Stimulated activated CD4-positive, alpha-beta T cell treated with anti-CD3 and anti-CD28 coated beads, TNF-alpha, amount 100 ng/mL, for 48 hours (primary cell): Measurements from ENCODE around the gene DMD.
"Not testable (repeated sequence)": the region's sequence is repeated elsewhere in the genome, so short reads cannot be mapped to it uniquely, and the experiment has no call there.

Source experiments
- DNase-seq, 3 donors: peaks; one replicate each; pipeline ENCODE4 v3.0.0-alpha.2; 2020; ENCODE audit warnings: low read depth in 3 of 3

The DMD gene

DNA sequence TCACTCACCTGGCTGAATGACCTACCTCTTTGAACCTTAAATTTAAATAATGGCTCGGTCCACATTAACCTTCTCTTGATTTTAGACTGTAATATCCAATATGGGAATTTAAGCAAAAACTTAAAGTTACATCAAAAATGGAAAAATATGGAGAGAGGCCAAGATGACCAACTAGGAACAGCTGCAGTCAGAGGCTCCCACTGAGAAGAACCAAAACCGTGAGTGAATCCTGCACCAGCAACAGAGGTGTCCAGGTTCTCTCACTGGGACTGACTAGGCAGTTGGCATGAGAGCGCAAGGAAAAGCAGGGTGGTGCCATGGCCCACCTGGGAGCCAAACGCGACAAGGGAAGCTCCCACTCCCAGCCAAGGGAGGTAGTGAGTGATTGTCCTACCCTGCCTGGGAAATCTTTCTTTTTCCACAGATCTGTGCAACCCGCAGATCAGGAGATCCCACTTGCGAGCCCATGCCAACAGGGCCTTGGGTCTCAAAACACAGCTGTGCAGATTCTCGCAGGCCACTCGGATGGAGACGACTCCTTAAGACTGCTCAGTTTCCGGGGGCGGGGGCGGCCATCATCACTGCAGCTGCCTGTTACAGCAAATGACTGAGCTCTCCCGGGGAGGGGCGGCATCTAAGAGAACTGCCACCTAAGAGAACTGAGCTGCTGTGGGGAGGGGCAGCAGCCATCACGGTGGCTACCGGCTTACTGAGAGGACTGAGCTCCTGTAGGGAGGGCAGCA lies 343.4 kb downstream of the DMD start:
- DNase-seq: no peak

DNA sequence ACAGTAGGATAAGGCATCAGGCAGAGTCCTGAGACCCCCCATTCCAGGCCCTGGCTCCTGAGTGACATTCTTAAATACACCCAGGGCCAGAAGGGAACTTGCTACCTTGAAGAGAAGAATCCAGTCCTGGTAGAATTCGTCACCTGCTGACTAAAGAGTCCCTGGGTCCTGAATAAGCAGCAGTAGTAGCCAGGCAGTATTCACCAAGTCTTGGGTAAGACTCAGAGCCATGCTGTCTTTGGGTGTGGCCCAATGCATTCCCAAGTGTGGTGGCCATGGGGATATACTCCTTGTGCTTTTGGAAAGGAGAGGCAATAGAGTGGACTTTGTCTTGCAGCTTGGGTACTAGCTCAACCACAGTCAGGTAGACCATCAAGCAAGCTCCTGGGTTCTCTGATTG lies 359.1 kb downstream of the DMD start:
- no peak for DNase-seq

DNA sequence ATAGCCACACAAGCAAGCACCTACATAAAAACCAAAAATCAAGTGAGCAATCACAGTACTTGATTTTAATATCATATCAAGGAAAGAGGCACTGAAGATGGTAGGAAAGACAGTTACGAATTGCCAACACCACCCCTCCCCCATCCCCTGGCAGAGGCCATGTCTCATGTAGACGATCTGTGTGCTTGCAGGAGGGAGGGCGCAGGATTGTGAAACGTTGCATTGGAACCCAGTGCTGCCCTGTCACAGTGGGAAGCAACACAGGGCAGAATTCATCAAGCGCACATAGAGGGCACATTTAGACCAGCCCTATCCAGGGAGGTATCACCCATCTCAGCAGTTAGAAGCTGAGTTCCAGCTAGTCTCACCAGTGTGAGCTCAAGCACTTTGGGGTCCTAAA lies 359.8 kb downstream of the DMD start:
- DNase-seq: no peak

DNA sequence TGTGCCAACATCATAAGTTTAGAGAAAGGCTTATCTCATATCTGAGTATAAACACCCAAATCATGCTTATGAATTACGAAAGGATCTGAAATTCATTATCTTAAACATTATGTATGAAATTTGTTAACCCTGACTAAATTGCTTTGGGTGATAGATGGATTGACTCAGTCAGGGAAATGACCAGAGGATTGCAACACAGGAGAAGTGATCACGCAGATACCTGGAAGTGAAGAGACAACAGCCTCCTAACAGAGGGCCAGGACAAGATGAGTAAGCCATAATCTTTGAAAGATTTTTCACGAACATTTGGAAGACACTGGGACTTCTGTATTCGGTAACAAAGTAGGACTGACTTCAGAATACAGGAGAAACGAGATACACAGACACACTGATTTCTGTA lies 363.4 kb downstream of the DMD start:
- no peak for DNase-seq

DNA sequence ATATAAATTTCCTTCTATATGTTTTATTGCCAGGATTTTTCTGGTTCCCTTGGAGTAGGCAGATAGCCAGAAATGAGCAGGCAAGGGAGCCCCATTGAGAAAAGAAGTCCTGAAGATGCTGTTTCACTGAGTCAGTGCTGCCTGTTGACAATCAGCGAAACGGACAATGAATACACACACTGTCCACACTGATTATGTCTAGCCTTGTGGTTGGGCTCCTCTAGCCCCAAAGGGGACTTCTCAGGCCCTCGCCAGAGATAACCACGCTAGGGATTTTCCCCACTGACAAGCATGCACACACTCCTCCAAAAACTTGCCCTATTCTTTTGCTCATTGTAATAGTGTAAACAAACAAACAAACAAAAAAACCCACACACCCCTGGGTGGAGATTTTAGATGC lies 369.3 kb downstream of the DMD start:
- DNase-seq: no peak

DNA sequence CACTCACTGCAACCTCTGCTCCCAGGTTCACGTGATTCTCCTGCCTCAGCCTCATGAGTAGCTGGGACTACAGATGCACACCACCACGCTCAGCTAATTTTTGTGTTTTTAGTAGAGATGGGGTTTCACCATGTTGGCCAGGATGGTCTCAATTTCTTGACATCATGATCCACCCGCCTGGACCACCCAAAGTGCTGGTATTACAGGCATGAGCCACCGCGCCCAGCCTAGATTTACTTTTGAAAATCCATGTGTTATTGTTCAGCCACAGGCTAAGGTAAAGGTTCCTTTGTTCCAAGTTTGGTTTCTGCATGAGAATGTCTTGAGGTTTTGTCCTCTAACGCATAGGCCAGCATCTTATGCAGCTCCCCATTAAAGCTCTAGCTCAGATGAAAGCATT lies 371.6 kb downstream of the DMD start:
- DNase-seq: no peak

DNA sequence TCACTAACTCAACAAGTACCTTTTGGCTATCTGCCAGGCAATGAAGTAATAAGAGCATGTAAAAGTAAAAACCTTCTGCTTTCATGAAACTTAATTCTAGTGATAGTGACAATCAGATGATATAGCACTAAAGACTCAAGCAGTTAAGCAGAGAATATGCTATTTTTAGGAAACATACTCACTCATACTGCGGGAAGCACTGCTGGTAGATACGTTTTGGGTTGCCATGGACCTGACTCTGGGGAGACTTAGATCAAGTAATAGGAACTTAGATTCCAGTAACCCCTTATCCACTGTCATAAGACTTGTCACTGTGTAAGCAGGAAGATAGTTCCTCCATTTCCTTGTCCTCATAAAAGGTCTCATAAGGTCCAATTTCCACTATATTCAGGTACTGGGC lies 386.3 kb downstream of the DMD start:
- DNase-seq: no peak

DNA sequence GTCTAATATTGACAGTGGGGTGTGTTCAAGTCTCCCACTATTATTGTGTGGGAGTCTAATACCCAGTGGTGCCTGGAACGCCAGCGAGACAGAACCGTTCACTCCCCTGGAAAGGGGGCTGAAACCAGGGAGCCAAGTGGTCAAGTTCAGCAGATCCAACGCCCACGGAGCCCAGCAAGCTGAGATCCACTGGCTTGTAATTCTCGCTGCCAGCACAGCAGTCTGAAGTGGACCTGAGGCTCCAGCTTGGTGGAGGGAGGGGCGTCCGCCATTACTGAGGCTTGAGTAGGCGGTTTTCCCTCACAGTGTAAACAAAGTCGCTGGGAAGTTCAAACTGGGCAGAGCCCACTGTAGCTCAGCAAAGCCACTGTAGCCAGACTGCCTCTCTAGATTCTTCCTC lies 407.3 kb downstream of the DMD start:
- no peak for DNase-seq

DNA sequence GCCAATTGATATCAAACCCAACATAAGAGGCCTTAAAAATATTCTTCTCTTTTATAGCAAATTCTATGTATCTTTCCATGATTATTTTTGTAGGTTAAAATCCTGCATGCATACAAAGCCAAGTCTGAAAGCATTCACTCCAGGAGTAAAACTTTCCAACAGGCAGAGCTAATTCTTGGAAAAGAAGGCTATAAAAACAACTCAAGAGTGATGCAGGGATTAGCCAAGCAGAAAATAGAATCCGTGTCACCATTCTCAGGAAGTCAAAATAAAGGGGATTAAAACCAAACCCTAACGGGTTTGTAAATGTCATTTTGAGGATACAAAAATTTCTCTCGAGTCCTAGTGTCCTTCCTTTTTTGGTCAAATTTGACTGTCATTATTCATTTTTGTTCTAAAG lies 412.4 kb downstream of the DMD start:
- no peak for DNase-seq

DNA sequence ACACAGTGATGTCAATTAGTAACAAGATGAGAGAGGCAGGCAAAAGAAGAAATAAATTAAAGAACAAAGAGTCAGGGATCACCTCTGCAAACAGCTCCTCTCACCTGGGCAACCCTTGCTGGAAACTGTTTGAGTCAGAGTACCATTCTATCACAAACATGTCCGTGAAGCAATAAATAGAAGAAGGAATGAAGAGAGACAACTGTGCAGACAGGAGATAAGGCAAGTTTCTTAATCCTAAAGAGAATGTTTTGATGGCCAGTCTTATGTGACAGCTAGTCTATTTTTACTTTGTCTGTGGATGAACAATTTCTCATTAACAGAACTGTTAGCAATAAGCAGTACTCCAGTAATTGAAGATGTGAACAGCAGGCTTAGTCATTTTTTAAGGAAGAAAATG lies 422.4 kb downstream of the DMD start:
- no peak for DNase-seq

DNA sequence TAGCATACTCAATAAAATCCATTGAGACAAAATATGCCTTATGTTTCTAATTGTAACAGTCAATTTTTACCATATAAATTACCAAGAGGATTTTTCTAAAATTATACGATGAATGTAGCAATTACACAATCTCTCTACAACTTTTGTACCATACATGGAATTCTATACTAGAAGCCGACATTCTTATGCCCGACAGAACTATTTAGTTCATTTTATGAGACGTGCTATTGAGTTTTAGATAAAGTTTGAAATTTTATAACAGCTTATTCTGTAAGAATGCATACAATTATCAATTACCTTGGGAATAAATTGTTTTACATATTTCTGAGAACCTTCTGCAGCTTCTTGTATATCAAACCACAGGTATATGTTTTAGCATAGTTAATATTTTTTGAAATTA lies 431.2 kb downstream of the DMD start:
- no peak for DNase-seq

DNA sequence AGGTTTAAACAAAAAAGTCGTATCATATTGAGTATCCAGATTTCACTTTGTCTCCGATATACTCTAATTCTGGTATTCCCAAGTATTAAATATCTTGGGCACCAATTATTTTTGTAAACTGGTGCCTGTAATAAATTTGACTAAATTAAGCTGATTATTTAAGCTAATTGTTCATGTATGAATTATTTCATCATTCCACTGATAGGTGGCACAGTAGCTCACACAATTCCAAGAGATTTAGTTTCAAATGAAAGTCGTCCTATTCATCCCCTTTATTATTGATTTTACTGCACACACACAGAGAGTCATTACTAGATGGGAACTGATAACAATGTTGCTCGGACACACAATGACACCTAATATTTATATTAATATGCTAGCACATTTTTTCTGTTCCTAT lies 432.4 kb downstream of the DMD start:
- no peak for DNase-seq

DNA sequence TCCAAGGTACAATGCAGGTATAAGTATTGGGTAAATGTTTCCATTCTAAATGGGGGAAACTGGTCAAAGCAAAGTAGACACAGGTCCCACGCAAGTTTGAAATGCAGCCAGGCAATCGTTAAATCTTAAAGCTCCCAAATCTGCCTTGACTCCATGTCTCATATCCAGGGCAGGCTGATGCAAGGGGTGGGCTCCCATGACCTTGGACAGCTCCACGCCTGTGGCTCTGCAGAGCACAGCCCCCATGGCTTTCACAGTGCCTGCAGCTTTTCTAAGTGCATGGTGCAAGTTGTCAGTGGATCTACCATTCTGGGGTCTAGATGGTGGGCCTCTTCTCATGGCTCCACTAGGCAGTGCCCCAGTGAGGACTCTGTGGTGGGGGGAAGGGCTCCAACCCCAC lies 436.4 kb downstream of the DMD start:
- no peak for DNase-seq

DNA sequence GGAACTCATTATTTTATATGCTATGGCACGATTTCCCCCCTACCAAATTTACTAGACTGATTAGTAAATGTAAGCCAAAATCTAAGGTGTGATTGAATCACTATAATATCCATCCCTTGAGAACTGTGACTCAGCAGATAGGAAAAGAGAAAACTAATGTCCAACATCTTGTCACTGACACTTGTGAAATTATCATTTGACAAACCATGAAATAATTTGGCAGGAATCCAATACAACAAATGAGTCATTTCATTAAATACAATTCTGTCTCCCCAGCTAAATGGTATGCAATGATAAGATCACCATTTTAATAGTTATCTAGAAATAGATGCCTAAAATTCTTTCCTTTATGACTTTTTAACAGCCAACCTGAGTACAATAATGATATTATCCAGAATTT lies 462.3 kb downstream of the DMD start:
- DNase-seq: no peak

DNA sequence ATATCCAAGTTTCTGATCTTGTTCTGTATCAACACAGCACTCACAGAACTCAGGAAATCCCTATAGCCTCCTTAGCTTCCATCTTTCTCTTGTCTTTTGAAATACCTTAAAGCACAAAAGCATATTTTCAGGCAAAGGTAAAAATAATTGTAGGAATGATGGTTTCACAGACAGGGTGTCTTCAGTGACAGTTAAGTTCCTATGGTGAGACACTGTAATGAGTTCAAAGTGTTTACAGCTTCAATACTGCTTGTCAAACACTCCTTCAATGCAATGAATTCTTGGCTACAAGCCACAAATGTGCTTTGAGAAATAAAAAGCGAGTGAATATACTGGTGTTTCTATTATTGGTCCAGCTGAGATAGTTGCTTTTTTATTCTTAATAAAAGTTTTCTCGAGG lies 466.0 kb downstream of the DMD start:
- DNase-seq: no peak

DNA sequence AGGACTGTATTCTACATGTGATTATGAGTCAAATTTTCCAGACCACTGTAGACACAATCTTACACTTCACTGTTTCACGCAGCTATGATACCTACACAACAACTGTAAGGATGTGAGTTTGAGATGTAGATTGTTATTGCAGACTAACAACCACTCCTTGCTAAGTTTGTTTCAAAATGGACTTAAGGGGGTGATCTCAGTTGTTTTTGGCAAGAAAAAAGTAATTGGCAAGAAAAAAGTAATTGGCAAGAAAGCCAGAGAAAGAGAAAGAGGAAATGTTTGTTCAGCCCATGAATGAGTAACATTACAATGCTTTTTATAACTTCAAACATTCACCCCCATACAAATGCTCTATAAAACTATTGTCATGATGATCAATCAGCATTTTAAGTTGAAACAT lies 466.4 kb downstream of the DMD start:
- DNase-seq: no peak

DNA sequence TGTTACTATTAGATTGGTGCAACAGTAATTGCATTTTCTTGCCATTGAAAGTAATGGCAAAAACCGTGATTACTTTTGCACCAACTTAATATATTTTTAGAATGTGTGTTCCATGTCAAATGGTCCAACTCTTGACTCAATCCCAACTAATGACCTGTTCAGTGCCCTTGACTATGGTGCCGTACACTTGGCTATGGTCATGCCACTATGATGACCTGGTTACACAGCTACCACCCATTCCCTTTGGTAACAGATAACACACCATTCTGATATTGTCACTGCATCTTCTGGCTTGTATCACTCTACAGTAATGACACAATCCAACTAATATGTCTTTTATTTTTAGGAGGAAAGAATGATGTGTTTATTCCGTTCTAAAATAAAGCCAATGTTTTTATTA lies 469.4 kb downstream of the DMD start:
- DNase-seq: no peak

DNA sequence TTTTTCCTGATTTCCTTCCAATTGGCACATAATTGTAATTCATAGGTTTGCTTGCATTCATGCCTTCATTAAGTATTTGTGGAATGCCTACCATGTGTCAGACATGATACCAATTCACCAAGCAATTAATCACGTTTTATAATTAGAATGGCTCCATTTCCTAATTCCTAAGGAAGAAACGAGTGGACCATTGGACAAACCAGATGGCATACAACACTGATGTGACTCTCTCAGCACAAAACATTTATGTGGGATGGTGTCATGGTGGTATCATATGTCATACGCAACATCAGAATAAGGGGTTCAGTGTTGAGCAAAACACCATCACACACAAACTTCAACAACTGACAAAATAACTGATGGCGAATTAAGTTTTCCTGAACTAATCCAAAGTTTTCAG lies 502.8 kb downstream of the DMD start:
- no peak for DNase-seq

DNA sequence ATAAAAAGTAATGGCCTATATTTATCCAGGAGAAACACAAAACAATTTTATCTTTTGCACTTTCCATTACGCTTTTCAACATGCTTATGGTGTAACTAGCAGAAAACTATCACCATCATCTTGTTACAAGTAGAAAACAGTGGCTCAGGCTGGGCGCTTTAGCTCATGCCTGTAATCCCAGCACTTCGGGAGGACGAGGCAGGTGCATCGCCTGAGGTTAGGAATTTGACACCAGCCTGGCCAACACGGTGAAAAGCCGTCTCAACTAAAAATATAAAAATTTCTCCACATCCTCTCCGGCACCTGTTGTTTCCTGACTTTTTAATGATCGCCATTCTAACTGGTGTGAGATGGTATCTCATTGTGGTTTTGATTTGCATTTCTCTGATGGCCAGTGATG lies 506.0 kb downstream of the DMD start:
- DNase-seq: not testable (repeated sequence)

DNA sequence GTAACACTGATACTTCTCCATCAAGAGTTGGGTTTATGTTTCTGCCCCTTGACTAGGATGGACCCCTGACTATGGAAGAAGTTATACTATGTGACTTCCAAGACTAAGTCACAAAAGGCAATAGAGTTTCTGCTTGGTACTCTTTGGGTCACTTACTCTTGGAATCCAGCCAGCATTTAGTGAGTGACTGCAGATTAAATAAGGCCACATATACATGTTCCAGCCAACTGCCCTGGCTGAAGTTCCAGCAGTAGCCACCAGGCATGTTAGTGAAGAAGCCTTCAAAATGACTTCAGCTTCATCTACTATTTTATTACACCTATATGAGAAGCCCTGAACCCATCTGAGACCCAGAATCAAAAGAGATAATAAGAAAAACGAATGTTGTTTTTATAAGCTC lies 524.0 kb downstream of the DMD start:
- no peak for DNase-seq

DNA sequence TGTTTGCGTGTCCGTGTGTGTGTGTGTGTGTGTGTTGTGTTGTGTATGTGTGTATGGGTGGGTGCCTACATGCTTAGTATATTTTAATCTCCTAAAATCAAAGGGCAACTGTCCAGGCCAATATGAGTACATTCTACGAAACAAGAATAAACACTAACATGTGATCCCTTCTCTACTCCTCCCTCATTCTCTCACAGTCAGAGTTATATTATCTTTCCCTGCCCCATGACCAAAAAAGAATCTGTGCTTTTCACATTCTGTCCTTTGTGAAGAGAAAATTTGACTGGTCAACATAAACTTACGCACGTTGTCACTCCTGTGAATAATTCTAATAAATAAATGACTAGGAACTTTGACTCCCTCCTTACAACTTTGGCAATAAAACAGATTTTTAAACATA lies 532.9 kb downstream of the DMD start:
- DNase-seq: no peak

DNA sequence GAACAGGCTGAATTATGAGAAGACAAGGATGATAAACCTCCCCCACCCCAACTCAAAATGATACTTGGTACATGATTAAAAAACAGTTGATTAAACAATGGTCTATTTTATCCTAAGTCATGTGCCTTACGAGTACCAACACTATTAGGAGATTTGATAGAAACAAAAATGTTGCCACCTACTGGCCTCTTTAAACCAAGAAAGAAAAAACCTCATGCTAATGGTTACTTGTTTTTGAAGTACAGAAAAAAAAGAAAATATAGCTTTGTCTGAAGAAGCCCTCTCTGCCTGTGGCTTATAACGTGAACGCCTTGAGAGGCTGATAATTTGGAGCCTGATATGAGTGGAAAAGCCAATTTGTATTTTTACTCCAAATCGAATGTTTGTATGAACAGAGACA lies 538.2 kb downstream of the DMD start:
- no peak for DNase-seq

DNA sequence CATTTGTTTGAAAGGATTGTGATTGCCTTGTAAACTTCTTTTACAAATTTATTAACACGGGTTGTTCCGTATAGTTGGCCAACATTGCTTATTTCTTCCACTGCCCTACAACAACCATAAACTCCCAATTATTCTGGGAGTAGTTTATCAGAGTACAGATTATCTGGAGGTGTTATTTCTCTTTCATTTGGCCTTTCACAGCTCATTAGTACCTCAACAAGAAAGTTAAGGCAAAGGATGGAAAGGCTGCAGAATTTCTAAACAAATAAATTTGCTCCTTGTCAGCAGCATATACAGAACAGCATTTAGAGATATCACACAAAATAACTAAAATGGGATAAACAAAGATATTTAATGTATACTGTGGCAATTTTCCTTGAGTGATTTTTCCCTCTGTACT lies 548.8 kb downstream of the DMD start:
- DNase-seq: no peak

DNA sequence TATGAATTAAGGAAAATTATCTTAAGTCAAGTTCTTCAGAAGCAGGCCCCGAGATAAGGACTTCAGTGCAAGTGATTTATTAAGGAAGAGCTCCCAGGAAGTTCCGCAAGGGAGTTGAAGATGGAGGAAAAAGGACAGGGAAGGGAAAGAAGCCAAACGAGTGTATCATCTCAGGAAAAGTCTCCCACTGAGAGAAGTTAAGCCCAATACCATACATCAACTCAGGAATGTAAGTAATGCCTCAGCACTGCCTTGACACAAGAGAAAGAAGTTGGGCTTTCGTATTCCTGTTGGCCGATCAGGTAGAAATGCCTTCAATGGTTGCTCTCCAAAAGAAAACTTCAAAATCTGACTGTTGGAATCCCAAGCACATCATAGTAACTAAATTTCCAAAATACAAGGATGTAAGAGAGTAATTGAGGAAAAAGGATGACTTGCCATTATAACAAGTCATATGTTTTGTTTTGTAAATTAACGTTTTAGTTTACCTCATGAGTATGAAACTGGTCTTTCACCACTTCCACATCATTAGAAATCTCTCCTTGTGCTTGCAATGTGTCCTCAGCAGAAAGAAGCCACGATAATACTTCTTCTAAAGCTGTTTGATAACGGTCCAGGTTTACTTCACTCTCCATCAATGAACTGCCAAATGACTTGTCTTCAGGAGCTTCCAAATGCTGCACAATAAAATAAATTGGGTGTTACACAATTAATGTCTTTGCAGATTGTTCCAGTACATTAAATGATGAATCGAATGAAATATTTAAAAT lies 566.7 kb downstream of the DMD start:
- DNase-seq: no peak
